ENCODE data around the gene ZBTB2.
"Not testable (repeated sequence)": the region's sequence is repeated elsewhere in the genome, so short reads cannot be mapped to it uniquely, and the experiment has no call there.

ZBTB2 gene

GRCh38 chr6:151351731-151352130 lies 39.6 kb downstream of the ZBTB2 start:
- H3K9me3 ChIP-seq (ENCODE audit: control insufficient read depth in 2 of 2, low read length in 2 of 2): no peaks in the 10 kb centered on the region
- H3K9ac ChIP-seq (ENCODE audit: low read length in 2 of 2): no peak overlapping the region
- no peaks in the 10 kb centered on the region for H3K27me3 ChIP-seq (ENCODE audit: control insufficient read depth in 1 of 2, insufficient read depth in 2 of 2, low read length in 2 of 2)
- peaks cover 37 to 48% of the 10 kb centered on the region in 2 donors for H3K36me3 ChIP-seq (ENCODE audit: control insufficient read depth in 2 of 2, insufficient read depth in 2 of 2, low read length in 2 of 2)
- no peak overlapping the region for H3K4me3 ChIP-seq (ENCODE audit: low read length in 2 of 2)
- no peak overlapping the region for H3K27ac ChIP-seq (ENCODE audit: low read length)
- H3K4me1 ChIP-seq (ENCODE audit: control insufficient read depth, insufficient read depth, low read length): no peaks in the 10 kb centered on the region

GRCh38 chr6:151351146-151351700 lies 40.1 kb downstream of the ZBTB2 start:
- Histone ChIP-seq H3K27me3 (ENCODE audit: control insufficient read depth in 1 of 2, insufficient read depth in 2 of 2, low read length in 2 of 2) (no peaks in the 10 kb centered on the region), H3K4me1 (ENCODE audit: control insufficient read depth, insufficient read depth, low read length) (peaks cover 2% of the 10 kb centered on the region), H3K9ac (ENCODE audit: low read length in 2 of 2) (no peak overlapping the region), H3K4me3 (ENCODE audit: low read length in 2 of 2) (no peak overlapping the region), H3K9me3 (ENCODE audit: control insufficient read depth in 2 of 2, low read length in 2 of 2) (no peaks in the 10 kb centered on the region), H3K36me3 (ENCODE audit: control insufficient read depth in 2 of 2, insufficient read depth in 2 of 2, low read length in 2 of 2) (peaks cover 37 to 45% of the 10 kb centered on the region in 2 donors), H3K27ac (ENCODE audit: low read length) (no peak overlapping the region)

- H3K4me1 ChIP-seq (ENCODE audit: control insufficient read depth, insufficient read depth, low read length): peaks cover 6% of the 10 kb centered on the region
- peaks cover 35 to 40% of the 10 kb centered on the region in 2 donors for H3K36me3 ChIP-seq (ENCODE audit: control insufficient read depth in 2 of 2, insufficient read depth in 2 of 2, low read length in 2 of 2)
- H3K4me3 ChIP-seq (ENCODE audit: low read length in 2 of 2): no peak overlapping the region
- no peaks in the 10 kb centered on the region for H3K27me3 ChIP-seq (ENCODE audit: control insufficient read depth in 1 of 2, insufficient read depth in 2 of 2, low read length in 2 of 2)
- H3K9ac ChIP-seq (ENCODE audit: low read length in 2 of 2): no peak overlapping the region
- H3K9me3 ChIP-seq (ENCODE audit: control insufficient read depth in 2 of 2, low read length in 2 of 2): no peaks in the 10 kb centered on the region
- H3K27ac ChIP-seq (ENCODE audit: low read length): no peak overlapping the region
Observed at GRCh38 chr6:151350442-151351145, 40.8 kb downstream of the ZBTB2 start.

GRCh38 chr6:151349651-151350270 lies 41.6 kb downstream of the ZBTB2 start:
- Histone ChIP-seq H3K27ac (ENCODE audit: low read length) (no peak overlapping the region), H3K4me3 (ENCODE audit: low read length in 2 of 2) (no peak overlapping the region), H3K36me3 (ENCODE audit: control insufficient read depth in 2 of 2, insufficient read depth in 2 of 2, low read length in 2 of 2) (peaks cover 34 to 40% of the 10 kb centered on the region in 2 donors), H3K4me1 (ENCODE audit: control insufficient read depth, insufficient read depth, low read length) (peaks cover 6% of the 10 kb centered on the region), H3K27me3 (ENCODE audit: control insufficient read depth in 1 of 2, insufficient read depth in 2 of 2, low read length in 2 of 2) (no peaks in the 10 kb centered on the region), H3K9ac (ENCODE audit: low read length in 2 of 2) (no peak overlapping the region), H3K9me3 (ENCODE audit: control insufficient read depth in 2 of 2, low read length in 2 of 2) (no peaks in the 10 kb centered on the region)

- H3K4me3 ChIP-seq (ENCODE audit: low read length in 2 of 2); H3K27ac ChIP-seq (ENCODE audit: low read length); H3K27me3 ChIP-seq (ENCODE audit: control insufficient read depth in 1 of 2, insufficient read depth in 2 of 2, low read length in 2 of 2); H3K4me1 ChIP-seq (ENCODE audit: control insufficient read depth, insufficient read depth, low read length); H3K9ac ChIP-seq (ENCODE audit: low read length in 2 of 2); H3K9me3 ChIP-seq (ENCODE audit: control insufficient read depth in 2 of 2, low read length in 2 of 2); H3K36me3 ChIP-seq (ENCODE audit: control insufficient read depth in 2 of 2, insufficient read depth in 2 of 2, low read length in 2 of 2): not testable (repeated sequence)
Observed at GRCh38 chr6:151342750-151343149, 48.6 kb downstream of the ZBTB2 start.

GRCh38 chr6:151341476-151342195 lies 49.7 kb downstream of the ZBTB2 start:
- Histone ChIP-seq H3K9ac (ENCODE audit: low read length in 2 of 2) (no peak overlapping the region), H3K9me3 (ENCODE audit: control insufficient read depth in 2 of 2, low read length in 2 of 2) (no peaks in the 10 kb centered on the region), H3K36me3 (ENCODE audit: control insufficient read depth in 2 of 2, insufficient read depth in 2 of 2, low read length in 2 of 2) (peaks cover 5 to 6% of the 10 kb centered on the region in 2 donors), H3K27me3 (ENCODE audit: control insufficient read depth in 1 of 2, insufficient read depth in 2 of 2, low read length in 2 of 2) (no peaks in the 10 kb centered on the region), H3K27ac (ENCODE audit: low read length) (no peak overlapping the region), H3K4me1 (ENCODE audit: control insufficient read depth, insufficient read depth, low read length) (peaks cover 6% of the 10 kb centered on the region), H3K4me3 (ENCODE audit: low read length in 2 of 2) (no peak overlapping the region)

- Histone ChIP-seq H3K9ac (ENCODE audit: low read length in 2 of 2) (no peak overlapping the region), H3K36me3 (ENCODE audit: control insufficient read depth in 2 of 2, insufficient read depth in 2 of 2, low read length in 2 of 2) (peaks cover 5 to 6% of the 10 kb centered on the region in 2 donors), H3K27me3 (ENCODE audit: control insufficient read depth in 1 of 2, insufficient read depth in 2 of 2, low read length in 2 of 2) (no peaks in the 10 kb centered on the region), H3K4me3 (ENCODE audit: low read length in 2 of 2) (no peak overlapping the region), H3K27ac (ENCODE audit: low read length) (no peak overlapping the region), H3K9me3 (ENCODE audit: control insufficient read depth in 2 of 2, low read length in 2 of 2) (no peaks in the 10 kb centered on the region), H3K4me1 (ENCODE audit: control insufficient read depth, insufficient read depth, low read length) (no peaks in the 10 kb centered on the region)
Observed at GRCh38 chr6:151340219-151340978, 51.0 kb downstream of the ZBTB2 start.

GRCh38 chr6:151339369-151339768 lies 52.0 kb downstream of the ZBTB2 start:
- Histone ChIP-seq H3K4me1 (ENCODE audit: control insufficient read depth, insufficient read depth, low read length) (no peaks in the 10 kb centered on the region), H3K9me3 (ENCODE audit: control insufficient read depth in 2 of 2, low read length in 2 of 2) (no peaks in the 10 kb centered on the region), H3K27me3 (ENCODE audit: control insufficient read depth in 1 of 2, insufficient read depth in 2 of 2, low read length in 2 of 2) (no peaks in the 10 kb centered on the region), H3K9ac (ENCODE audit: low read length in 2 of 2) (no peak overlapping the region), H3K36me3 (ENCODE audit: control insufficient read depth in 2 of 2, insufficient read depth in 2 of 2, low read length in 2 of 2) (peaks cover 5 to 6% of the 10 kb centered on the region in 2 donors), H3K4me3 (ENCODE audit: low read length in 2 of 2) (no peak overlapping the region), H3K27ac (ENCODE audit: low read length) (no peak overlapping the region)

- H3K27ac ChIP-seq (ENCODE audit: low read length): no peak overlapping the region
- no peaks in the 10 kb centered on the region for H3K27me3 ChIP-seq (ENCODE audit: control insufficient read depth in 1 of 2, insufficient read depth in 2 of 2, low read length in 2 of 2)
- peaks cover 5 to 6% of the 10 kb centered on the region in 2 donors for H3K36me3 ChIP-seq (ENCODE audit: control insufficient read depth in 2 of 2, insufficient read depth in 2 of 2, low read length in 2 of 2)
- H3K9ac ChIP-seq (ENCODE audit: low read length in 2 of 2): no peak overlapping the region
- H3K9me3 ChIP-seq (ENCODE audit: control insufficient read depth in 2 of 2, low read length in 2 of 2): no peaks in the 10 kb centered on the region
- no peak overlapping the region for H3K4me3 ChIP-seq (ENCODE audit: low read length in 2 of 2)
- no peaks in the 10 kb centered on the region for H3K4me1 ChIP-seq (ENCODE audit: control insufficient read depth, insufficient read depth, low read length)
Observed at GRCh38 chr6:151338651-151339200, 52.6 kb downstream of the ZBTB2 start.

GRCh38 chr6:151335930-151336329 lies 55.4 kb downstream of the ZBTB2 start:
- Histone ChIP-seq H3K4me1 (ENCODE audit: control insufficient read depth, insufficient read depth, low read length) (no peaks in the 10 kb centered on the region), H3K4me3 (ENCODE audit: low read length in 2 of 2) (no peak overlapping the region), H3K27me3 (ENCODE audit: control insufficient read depth in 1 of 2, insufficient read depth in 2 of 2, low read length in 2 of 2) (no peaks in the 10 kb centered on the region), H3K27ac (ENCODE audit: low read length) (no peak overlapping the region), H3K9me3 (ENCODE audit: control insufficient read depth in 2 of 2, low read length in 2 of 2) (no peaks in the 10 kb centered on the region), H3K36me3 (ENCODE audit: control insufficient read depth in 2 of 2, insufficient read depth in 2 of 2, low read length in 2 of 2) (peaks cover 5 to 6% of the 10 kb centered on the region in 2 donors), H3K9ac (ENCODE audit: low read length in 2 of 2) (no peak overlapping the region)

All from stomach smooth muscle (tissue), 2 donors.